Endothelial cell (in vitro differentiated cells): ENCODE measurements around the gene PSMD8. TPM values are rescaled to one million over a fixed set of nuclear protein-coding genes. Genes with fewer than 3 reads are reported as not detected.
"Not testable (repeated sequence)": the region's sequence is repeated elsewhere in the genome, so short reads cannot be mapped to it uniquely, and the experiment has no call there.

Source experiments
- DNase-seq: peaks from one replicate; pipeline ENCODE4 v3.0.0; 2021; ENCODE audit warnings: low spot score
- H3K27ac Mint-ChIP-seq: one replicate; pipeline ENCODE4 v1.8.0; 2021; ENCODE audit warnings: mixed read lengths, inconsistent platforms; ENCODE audit not compliant: unreplicated experiment
- H3K27me3 Mint-ChIP-seq: one replicate; pipeline ENCODE4 v1.8.0; 2021; ENCODE audit warnings: mild to moderate bottlenecking, moderate library complexity, mixed read lengths, inconsistent platforms; ENCODE audit not compliant: unreplicated experiment
- H3K36me3 Mint-ChIP-seq: one replicate; pipeline ENCODE4 v1.8.0; 2021; ENCODE audit warnings: mild to moderate bottlenecking, low read depth, mixed read lengths, inconsistent platforms; ENCODE audit not compliant: unreplicated experiment
- H3K4me1 Mint-ChIP-seq: one replicate; pipeline ENCODE4 v1.8.0; 2021; ENCODE audit warnings: mild to moderate bottlenecking, mixed read lengths, inconsistent platforms; ENCODE audit not compliant: unreplicated experiment
- H3K4me3 Mint-ChIP-seq: one replicate; pipeline ENCODE4 v1.8.0; 2021; ENCODE audit warnings: mild to moderate bottlenecking, mixed read lengths, inconsistent platforms; ENCODE audit not compliant: unreplicated experiment
- H3K9me3 Mint-ChIP-seq: one replicate; pipeline ENCODE4 v1.8.0; 2021; ENCODE audit warnings: mixed read lengths, inconsistent platforms; ENCODE audit not compliant: unreplicated experiment
- CTCF ChIP-seq: fragments of 200-600 bp; sonication (generic); IDR thresholded peaks from one replicate; pipeline ENCODE4 v1.5.0; 2021; ENCODE audit warnings: antibody characterized with exemption; ENCODE audit not compliant: unreplicated experiment
- total RNA-seq: library from RNA; stranded (reverse); fragmentation: NEBNext Ultra II Directional; extraction: Animal tissue kit (Norgen Biotek cat#: 25700); gene quantifications from one replicate; pipeline ENCODE4 v1.2.1, GENCODE V29; 2021; ENCODE audit not compliant: unreplicated experiment

The PSMD8 gene
- total RNA-seq, 1 donor from 2014 or later, result 137 TPM

GRCh38 chr19:38424272-38424671 is 49.9 kb downstream of the PSMD8 start:
- no peak for TF ChIP-seq CTCF
- H3K9me3 Mint-ChIP-seq, result no peaks in the 10 kb centered on the region
- no peak overlapping the region for H3K4me3 Mint-ChIP-seq
- H3K36me3 Mint-ChIP-seq, result peaks cover 4% of the 10 kb centered on the region
- no peak for DNase-seq
- no peak overlapping the region for H3K27ac Mint-ChIP-seq
- H3K27me3 Mint-ChIP-seq, result peaks cover 2% of the 10 kb centered on the region
- peaks cover 14% of the 10 kb centered on the region for H3K4me1 Mint-ChIP-seq

GRCh38 chr19:38425222-38425809 is 50.9 kb downstream of the PSMD8 start:
- no peak for DNase-seq

GRCh38 chr19:38425810-38426466 is 51.6 kb downstream of the PSMD8 start, which contains the start of gene RASGRP4:
Gene RASGRP4 (minus strand): TSS chr19:38426219. CDS start chr19:38426091, 128 bp downstream.
- H3K4me1 Mint-ChIP-seq, result peaks cover 14% of the 10 kb centered on the region
- H3K36me3 Mint-ChIP-seq, result peaks cover 4% of the 10 kb centered on the region
- H3K27ac Mint-ChIP-seq, result peak within 1 kb of the TSS; percentile 74

More at GRCh38 chr19:38425222-38425809, 50.9 kb downstream of the PSMD8 start:
- no peak for TF ChIP-seq CTCF
- peaks cover 14% of the 10 kb centered on the region for H3K4me1 Mint-ChIP-seq
- H3K27ac Mint-ChIP-seq, result no peak overlapping the region
- H3K9me3 Mint-ChIP-seq, result no peaks in the 10 kb centered on the region
- no peak overlapping the region for H3K4me3 Mint-ChIP-seq
- peaks cover 4% of the 10 kb centered on the region for H3K36me3 Mint-ChIP-seq
- H3K27me3 Mint-ChIP-seq, result peaks cover 2% of the 10 kb centered on the region

GRCh38 chr19:38427035-38427677 is 52.8 kb downstream of the PSMD8 start:
- peaks cover 14% of the 10 kb centered on the region for H3K4me1 Mint-ChIP-seq
- not testable (repeated sequence) for H3K9me3 Mint-ChIP-seq, H3K36me3 Mint-ChIP-seq, H3K27ac Mint-ChIP-seq, H3K27me3 Mint-ChIP-seq, H3K4me3 Mint-ChIP-seq, DNase-seq

More at GRCh38 chr19:38425810-38426466, 51.6 kb downstream of the PSMD8 start, which contains the start of gene RASGRP4:
- Mint-ChIP-seq H3K9me3 (no peaks in the 10 kb centered on the region), H3K27me3 (peaks cover 2% of the 10 kb centered on the region), H3K4me3 (peak within 1 kb of the TSS; percentile 90)
- no peak for TF ChIP-seq CTCF
- DNase-seq, result no peak

GRCh38 chr19:38429055-38429810 is 54.9 kb downstream of the PSMD8 start:
- no peak overlapping the region for H3K4me3 Mint-ChIP-seq
- no peak overlapping the region for H3K27ac Mint-ChIP-seq
- H3K9me3 Mint-ChIP-seq, result no peaks in the 10 kb centered on the region
- H3K4me1 Mint-ChIP-seq, result peaks cover 14% of the 10 kb centered on the region
- peaks cover 3% of the 10 kb centered on the region for H3K27me3 Mint-ChIP-seq
- no peak for DNase-seq
- peaks cover 4% of the 10 kb centered on the region for H3K36me3 Mint-ChIP-seq
- no peak for TF ChIP-seq CTCF
